Loucy (cell line): ENCODE measurements around the gene NPIPB6.
"Not testable (repeated sequence)": the region's sequence is repeated elsewhere in the genome, so short reads cannot be mapped to it uniquely, and the experiment has no call there.

ENCODE experiments used
- EZH2phosphoT487 ChIP-seq: fragments of 200-600 bp; IDR thresholded peaks from 2 replicates; pipeline ENCODE4 v1.6.1; 2018; ENCODE audit warnings: antibody characterized with exemption, mild to moderate bottlenecking, moderate library complexity, borderline replicate concordance
- TF ChIP-seq, protein P1 (sequence below): fragments of 200-600 bp; sonication (generic); conservative IDR thresholded peaks from 2 replicates; pipeline ENCODE4 v1.5.1; 2014; ENCODE audit warnings: mild to moderate bottlenecking, antibody characterized with exemption, low read length

- TF ChIP-seq EZH2phosphoT487: not testable (repeated sequence)
- TF ChIP-seq, protein P1, sequence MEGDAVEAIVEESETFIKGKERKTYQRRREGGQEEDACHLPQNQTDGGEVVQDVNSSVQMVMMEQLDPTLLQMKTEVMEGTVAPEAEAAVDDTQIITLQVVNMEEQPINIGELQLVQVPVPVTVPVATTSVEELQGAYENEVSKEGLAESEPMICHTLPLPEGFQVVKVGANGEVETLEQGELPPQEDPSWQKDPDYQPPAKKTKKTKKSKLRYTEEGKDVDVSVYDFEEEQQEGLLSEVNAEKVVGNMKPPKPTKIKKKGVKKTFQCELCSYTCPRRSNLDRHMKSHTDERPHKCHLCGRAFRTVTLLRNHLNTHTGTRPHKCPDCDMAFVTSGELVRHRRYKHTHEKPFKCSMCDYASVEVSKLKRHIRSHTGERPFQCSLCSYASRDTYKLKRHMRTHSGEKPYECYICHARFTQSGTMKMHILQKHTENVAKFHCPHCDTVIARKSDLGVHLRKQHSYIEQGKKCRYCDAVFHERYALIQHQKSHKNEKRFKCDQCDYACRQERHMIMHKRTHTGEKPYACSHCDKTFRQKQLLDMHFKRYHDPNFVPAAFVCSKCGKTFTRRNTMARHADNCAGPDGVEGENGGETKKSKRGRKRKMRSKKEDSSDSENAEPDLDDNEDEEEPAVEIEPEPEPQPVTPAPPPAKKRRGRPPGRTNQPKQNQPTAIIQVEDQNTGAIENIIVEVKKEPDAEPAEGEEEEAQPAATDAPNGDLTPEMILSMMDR: not testable (repeated sequence)
Observed at GRCh38 chr16:28364268-28365173, 1.2 kb upstream of the NPIPB6 start.
